Body of pancreas (tissue), 4 donors: ENCODE data around the gene NRARP.

Source experiments
- CTCF ChIP-seq, 7 experiments: fragments of 450-650 bp in 4 of 7; fragments of 200-600 bp in 3 of 7; sonication (generic) in 3 of 7; IDR thresholded peaks; one replicate each; pipeline ENCODE4 v1.5.1; 2016 to 2019; ENCODE audit warnings: antibody characterized with exemption in 7 of 7
- POLR2A ChIP-seq, 3 donors: fragments of 450-650 bp; IDR thresholded peaks; one replicate each; pipeline ENCODE4 v1.6.1; 2016; ENCODE audit warnings: antibody characterized with exemption in 3 of 3, mild to moderate bottlenecking in 2 of 3

- TF ChIP-seq CTCF (IDR thresholded peaks at IDR 0.05), result no peak
- no peak for TF ChIP-seq POLR2A (IDR thresholded peaks at IDR 0.05)
These were observed 45.2 kb downstream of the NRARP start for GRCh38 chr9:137256856-137257255.
